Stimulated activated CD4-positive, alpha-beta T cell treated with anti-CD3 and anti-CD28 coated beads, Interleukin-2, amount 100 ng/mL, for 4 hours (primary cell): ENCODE measurements around the gene BCL11B.

Source experiments
- DNase-seq: peaks from one replicate; pipeline ENCODE4 v3.0.0-alpha.2; 2020; ENCODE audit warnings: low read depth

Gene BCL11B

DNA sequence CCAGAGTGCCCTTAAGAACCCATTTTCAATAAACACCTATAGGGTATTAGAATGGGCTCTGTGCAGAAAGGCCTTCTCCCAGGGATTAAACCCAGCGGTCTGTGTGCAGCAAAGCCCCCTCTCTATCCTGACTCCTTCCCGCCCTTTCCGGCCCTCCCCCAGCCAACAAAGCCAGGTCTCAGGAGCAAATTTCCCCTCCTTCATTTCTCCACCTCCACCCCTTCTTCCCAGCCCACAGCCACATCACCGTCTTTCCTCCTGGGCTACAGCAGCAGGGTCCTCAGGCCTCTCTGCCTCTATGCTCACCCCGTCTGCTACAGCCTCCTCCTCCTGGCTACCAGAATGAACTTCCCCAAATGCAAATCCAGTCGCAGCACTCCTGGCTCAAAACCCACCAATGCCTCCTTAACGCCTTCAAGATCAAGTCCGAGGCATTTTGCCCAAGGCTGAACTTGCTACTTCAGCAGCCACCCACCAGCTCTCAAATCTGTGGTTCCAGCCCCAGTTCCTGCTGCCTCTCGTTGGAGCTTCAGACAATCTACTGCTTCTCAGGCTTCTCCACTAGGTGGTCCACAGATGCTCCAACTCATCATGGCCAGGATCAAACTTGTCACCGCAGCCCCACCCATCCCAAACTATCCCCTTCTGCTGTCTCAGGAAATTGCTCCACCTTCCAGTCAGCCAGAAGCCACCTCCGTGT, 134.8 kb downstream of the BCL11B start:
- no peak for DNase-seq

DNA sequence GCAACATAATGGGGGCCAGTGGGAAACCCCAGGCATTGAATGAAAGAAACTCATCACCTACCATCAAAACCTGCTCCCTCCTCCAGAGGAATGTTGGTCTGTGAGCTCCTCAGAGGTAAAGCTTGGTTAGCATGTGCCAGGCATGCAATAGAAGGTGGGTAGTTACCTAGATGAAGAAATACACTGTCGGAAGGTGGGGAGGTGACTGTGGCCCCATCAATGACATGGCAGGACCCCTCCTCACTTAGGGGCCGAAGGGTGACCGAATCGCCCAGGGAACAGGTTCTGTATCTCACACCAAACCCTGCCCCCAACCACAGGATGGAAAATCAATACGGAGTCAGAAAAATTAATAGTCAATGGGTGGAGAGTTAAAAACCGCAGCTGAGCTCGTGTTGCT, 135.6 kb downstream of the BCL11B start:
- DNase-seq = no peak

DNA sequence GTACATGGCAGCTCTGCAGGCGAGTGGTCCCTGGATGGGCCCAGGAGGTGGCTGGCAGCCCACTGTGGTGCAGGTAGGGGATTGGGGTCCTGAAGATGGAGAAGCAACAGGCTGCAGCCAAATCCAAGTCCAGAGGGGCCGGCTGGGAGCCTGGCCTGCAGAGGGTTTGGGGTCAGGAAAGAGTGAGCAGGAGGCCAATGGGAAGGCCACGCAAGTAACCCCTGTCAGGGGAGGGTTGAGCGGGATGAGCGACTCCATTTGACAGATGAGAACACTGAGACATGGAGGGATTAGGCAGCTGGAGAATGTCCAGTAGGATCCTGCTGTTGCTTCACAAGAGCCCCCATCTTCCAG, 136.0 kb downstream of the BCL11B start:
- DNase-seq = no peak

DNA sequence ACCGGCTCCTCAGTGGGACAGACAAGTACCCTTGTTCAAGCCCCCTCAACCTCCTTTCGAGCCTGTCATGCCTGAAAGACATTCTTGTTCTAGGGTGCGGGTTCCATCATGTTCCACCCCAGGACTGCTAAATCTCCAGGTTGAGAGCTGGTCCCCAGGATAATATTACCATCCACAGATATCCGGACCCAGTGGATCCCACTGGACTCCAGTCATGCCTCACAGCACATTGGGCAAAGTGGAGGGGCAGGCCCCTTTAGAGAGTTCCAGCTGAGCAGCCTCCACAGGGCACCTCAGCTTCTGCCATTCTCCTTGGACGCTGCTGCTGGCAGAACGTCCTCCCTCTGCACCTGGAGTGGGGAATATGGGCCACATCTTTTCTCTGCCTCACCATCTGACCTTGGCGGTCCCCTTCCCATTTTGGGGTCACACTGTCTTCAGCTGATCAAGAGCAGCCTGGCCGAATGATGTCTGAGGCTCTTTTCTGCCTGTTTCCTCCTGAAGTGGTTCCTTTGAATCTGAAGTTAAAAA, 137.4 kb downstream of the BCL11B start:
- DNase-seq = no peak

DNA sequence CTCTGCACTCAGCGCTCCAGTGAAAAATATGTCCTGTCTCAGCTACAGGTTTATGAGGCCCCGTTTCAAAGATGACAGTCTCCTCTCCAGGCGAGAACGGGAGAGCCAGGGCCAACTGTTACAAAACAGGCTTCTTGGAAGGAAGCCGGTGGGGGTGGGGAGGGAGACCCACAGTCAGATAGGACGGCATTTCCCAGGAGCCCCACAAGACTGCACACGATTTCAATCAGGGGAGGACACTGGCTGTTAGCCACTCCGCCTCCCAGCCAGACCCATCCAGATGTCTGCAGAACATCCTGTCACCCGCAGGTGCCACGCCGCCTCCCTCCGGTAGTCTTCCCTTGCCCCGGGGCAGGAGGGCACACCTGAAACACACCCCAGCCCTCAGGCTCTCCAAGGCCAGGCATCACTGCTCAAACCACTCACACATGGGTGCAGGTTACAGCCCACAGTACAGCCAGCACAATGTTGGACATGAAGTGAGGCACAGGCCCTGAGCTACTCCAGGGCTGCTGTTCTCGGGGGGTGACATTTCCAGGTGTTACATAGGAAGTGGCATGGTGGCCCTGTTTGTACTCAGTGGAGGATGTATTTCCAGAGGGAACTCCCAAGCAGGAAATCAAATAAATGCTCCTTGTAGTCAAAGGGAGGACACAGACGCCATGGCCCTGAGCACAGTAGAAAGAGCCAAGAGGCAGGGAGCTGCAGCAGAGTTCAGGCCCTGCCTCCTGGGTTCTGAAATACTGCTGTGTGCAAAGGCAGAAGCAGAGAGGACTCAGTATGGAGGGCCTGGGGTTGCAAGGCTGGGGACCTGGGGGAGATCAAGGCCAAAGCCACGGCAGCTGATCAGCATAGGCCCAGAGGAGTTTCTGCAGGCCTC, 138.1 kb downstream of the BCL11B start:
- no peak for DNase-seq

DNA sequence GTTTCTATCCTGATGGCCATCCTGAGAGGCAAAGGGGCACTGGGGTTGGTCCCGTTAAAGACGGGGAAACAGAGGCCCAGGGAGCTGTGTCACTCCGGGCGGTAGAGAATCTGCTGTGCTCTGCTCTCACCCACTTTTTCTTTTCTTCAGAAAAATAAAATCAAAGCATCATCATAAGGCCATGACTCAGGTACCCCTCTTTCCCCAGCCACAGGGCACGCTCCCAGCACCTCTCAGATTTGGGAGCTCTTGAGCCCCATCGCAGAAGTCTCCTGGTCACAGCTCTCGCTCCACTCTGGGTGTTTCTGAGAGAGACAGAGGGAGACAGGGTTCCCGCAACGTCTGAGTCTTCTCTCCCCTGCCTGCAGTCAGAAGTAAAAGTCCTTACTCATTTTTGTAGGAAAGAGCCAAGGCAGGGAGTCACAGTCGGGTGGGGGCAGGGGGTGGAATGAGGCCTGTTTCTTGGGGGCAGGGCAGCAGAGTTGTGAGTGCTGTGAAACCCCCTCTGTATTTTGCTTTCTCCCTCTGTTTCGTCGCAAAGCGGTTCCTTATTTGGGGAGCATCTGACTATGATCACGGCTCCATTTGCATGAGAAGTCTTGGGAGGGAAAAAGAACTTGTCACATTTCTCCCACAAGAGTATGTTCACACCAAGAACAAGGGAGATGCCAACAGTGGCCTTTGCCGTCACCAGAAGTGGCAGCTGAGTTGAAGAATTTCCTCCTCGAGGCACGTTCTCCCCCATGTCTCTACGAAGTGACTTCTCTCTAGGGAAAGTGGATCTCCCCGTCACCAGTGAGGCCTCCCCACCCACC, 139.0 kb downstream of the BCL11B start:
- DNase-seq = no peak

DNA sequence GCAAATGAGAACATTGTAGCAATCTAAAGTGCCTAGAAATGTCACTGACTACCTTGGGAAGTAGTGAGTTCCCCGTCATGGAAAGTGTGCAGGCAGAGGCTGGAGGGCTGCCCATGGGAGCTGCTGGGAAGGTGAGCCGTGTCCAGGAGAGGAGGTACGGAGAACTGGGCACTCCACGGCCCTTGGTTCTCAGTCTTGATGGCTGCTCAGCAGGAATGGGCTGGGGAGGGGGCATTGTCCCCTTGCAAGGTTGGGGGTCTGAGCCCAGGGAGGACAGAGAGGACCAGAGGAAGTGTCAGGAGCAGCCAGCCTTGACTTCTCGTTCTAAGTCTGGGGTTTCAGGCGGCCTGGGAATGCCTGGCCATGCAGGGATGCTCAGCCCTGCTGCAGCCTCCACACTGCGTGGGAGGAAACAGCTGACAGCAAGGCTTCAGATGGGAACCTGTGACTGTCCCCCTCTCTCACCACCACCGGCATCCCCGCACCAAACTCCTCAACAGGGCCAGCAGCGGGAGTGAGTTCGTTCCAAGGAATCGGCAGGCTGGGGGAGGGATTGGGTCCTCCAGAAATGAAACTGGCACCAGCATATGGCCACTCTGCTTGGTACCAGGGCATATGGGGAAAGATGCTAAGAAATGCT, 140.2 kb downstream of the BCL11B start:
- no peak for DNase-seq

DNA sequence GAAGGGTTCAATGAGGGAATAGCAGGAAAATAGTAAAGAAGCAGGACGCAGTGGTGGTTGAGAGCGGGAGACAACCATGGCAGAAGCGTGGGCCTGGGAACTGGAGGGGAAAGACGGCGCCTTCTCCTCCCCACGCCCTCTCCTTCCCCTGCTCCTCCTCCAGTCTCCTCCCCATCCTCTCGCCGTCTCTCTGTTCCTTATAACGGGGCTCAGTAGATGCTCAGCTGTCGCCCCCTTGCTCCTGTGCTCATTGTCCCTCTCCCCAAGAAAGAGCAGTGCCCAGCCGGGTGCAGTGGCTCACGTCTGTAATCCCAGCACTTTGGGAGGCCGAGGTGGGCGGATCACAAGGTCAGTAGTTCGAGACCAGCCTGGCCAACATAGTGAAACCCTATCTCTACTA, 142.0 kb downstream of the BCL11B start:
- DNase-seq = no peak

DNA sequence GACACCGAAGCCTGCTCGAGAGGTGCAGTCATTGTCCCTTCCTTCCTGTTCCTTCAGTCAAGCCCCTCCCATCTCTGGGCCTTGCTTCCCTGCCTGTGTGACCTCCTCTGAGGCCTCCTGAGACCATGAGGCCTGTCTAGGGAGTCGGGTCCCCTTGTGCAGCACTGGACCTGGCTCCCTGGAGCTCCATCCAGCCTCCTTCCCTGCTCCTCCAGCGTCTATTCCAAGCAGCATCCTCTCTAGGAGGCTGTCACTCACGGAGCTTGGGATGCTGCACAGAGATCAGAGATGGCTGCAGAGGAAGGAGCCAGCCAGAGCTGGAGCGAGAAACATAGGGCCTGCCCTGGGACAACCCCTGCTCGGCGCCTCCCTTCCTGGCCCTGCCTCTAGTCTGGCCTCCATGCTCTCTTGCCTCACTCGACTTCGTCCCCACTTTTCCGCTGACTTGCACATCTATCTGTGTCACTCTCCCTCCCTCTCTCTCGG, 142.7 kb downstream of the BCL11B start:
- DNase-seq = no peak

DNA sequence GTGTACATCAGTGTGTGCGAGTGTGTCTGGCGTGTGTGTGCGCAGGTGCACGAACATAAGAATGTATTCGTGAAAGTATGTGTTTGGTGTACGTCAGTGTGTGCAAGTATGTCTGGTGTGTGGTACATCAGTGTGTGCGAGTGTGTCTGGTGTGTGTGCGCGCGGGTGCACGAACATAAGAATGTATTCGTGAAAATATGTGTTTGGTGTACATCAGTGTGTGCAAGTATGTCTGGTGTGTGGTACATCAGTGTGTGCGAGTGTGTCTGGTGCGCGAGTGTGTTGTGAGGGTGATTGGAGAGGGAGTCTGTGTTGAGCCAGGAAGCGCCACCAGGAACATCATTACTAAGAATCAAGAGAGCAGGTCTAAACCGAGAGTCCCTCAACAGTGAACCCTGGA, 143.8 kb downstream of the BCL11B start:
- no peak for DNase-seq

DNA sequence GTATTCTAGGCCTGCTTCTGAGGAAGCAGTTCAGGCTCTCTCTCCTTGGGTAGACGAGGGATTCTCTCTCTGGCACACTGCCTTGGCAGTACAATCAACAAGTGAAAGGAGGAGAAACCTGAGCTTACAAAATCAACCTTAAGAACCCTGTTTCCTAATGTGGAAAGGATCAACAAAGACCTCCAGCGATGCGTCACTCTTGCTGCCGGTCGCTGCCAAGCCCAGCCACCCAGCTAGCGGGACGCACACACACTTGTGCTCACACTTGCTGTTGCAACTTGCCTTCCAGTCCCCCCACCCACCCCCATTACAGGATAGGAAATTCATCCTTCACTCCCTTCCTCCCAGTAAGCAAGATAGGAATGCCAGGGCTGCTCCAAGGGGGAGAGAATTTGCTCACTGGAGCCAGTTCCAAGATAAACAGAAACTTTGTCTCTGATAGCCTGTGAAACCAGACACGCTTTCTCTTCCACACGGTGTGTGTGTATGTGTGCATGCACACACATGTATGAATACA, 144.3 kb downstream of the BCL11B start:
- DNase-seq = no peak

DNA sequence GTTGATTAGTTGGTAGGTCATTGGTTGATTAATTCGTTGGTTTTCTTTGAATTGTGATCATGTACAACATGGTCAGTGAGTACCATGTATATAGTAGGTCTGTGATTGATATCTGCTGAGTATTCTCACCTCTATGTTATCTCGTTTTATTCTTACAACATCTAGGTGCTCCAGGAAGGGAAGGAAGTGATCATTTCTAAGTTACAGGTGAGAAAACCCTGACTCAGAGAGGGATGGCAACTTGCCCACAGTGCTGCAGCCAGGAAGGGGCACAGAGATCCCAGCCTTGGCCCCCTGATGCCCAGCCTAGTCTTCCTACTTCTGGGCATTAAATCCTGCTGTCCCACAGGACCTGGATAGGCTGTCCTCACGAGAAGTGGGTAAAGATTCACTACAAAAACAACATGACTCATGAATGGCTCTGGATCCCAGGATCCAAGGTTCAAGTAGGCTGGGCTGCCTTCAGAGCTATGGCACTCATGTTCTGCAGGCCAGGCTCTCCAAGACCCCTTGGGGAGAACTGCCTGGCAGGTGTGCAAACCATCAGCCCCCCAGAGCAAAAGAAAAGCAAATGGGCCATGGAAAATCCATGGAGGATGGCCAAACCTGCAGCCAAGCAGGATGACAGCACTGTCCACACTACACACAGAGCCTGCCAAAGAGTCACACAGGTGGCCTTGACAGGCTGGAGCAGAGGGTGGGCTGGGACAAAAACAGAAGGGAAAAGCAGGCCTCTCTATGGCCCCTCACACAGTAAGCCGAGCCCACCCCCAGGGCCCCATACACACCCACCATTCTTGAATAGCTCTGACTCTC, 146.2 kb downstream of the BCL11B start:
- DNase-seq = no peak

DNA sequence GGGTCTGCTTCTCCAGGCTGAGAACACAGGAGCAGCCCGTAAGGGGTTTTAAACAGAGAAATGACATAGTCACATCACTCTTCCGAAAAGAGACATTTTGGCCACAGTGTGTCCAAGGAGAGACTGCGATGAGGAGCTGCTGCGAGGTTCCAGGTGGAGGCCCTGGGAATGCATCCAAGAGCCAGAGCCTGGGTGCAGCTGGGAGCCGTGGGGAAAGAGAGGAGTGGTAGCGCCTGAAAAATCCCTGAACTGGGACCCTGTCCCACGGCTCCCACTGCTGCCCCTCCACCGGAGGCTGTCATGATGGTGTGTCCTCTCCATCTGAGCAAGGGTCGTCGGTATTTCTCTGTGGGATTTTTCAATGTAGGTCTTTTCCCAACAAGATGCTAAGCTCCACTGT, 146.9 kb downstream of the BCL11B start:
- no peak for DNase-seq

DNA sequence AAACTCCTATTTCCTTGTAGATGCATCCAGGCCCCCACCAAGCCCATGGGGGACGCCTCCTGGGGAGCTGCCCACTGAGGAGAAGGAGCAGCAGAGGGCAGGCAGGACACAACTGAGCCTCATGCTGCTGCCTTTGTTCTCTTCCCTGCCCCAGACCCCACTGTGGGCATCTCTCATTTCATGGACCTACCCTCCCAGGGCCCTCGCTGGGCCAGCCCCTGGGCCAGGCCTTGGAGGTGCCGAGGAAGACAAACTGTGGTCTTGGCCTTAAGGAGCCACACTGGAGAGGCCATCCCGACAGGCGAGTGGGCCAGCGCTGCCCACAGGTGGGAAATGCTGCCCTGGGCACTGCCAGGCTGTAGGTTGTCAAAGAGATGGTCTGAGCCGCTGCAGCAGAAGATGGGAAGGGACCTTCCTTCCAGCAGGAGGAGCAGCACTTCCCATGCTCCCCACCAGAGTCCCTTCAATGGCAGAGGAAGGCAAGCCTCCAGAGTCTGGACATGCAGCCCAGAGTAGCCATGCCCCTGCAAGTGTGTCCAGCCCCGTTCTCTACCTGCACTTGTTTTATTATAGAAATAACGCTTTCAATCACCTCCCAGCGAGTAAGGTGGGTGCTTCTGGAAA, 147.4 kb downstream of the BCL11B start:
- DNase-seq = no peak

DNA sequence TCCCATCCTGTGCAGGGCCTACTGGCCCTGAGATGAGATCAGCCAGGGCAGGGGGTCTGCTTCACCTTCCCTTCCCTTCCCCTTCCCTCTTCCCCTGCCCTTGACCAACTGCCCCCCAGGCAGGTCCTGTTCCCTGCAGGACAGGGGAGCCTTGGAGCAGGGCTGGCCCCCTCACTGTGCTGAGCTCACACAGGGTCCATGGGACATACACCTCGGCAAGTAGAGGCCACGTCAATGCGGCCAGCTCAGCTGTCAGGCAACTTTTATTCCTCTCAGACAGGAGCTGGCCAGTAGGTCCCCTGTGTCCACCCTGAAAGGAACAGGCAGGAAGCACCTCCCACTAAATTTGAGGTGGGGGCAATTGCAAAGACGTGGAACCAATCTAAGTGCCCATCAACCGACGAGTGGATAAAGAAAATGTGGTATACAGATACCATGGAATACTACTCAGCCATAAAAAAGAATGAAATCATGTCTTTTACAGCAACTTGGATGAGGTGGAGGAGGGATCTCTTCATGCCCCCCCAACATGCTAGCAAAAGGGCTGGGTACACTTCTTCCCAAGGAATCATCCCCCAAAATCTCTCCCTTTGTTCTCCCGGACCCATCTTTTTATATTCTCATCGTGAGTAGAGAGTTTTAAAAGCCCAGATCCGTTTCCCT, 148.7 kb downstream of the BCL11B start:
- no peak for DNase-seq

DNA sequence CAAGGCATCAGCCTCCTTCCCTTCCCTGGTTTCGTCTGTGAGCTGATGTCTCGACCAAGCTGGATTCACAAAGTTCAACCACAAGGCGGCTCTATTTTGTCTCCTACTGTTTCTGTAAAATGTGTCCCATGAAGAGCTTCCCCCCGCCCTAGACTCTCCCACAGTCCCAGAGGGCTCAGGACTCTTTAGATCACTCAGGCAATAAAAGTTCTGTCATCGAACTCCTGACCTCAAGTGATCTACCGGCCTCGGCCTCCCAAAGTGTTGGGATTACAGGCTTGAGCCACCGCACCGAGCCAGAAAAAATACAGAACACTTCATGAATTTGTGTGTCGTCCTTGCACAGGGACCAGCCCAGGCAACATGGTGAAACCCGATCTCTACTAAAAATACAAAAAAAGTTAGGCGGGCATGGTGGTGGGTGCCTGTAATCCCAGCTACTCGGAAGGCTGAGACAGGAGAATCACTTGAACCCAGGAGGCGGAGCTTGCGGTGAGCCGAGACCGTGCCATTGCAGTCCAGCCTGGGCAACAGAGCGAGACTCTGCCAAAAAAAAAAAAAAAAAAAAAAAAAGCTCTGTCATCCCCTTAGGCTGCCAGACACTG, 149.4 kb downstream of the BCL11B start:
- DNase-seq = no peak

DNA sequence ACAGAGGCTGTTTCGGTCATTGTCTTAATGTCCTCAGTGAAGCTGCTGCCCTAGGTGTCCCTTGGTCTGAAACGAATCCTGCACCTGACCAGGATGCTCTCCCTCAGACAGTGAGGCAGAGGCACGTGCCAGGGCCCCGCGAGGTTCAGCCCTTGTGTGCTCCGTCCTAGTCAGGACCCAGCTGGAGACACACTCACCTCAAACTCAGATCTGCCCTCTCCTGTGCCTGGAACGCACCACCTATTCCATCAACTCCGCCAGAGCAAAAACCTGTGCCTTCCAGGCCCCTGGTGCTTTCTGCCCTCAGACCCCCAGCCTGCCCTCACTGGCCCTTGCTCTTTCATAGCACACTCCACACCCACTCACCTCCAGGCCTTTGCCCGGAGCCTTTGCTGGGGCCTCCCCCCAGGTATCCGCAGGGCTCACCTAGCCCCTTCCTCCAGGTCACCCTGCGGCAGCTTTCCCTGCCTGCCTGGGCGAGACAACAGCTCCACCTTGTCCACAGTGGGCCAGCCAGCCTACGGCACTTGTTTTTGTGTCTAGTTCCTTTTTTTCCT, 150.6 kb downstream of the BCL11B start:
- no peak for DNase-seq

DNA sequence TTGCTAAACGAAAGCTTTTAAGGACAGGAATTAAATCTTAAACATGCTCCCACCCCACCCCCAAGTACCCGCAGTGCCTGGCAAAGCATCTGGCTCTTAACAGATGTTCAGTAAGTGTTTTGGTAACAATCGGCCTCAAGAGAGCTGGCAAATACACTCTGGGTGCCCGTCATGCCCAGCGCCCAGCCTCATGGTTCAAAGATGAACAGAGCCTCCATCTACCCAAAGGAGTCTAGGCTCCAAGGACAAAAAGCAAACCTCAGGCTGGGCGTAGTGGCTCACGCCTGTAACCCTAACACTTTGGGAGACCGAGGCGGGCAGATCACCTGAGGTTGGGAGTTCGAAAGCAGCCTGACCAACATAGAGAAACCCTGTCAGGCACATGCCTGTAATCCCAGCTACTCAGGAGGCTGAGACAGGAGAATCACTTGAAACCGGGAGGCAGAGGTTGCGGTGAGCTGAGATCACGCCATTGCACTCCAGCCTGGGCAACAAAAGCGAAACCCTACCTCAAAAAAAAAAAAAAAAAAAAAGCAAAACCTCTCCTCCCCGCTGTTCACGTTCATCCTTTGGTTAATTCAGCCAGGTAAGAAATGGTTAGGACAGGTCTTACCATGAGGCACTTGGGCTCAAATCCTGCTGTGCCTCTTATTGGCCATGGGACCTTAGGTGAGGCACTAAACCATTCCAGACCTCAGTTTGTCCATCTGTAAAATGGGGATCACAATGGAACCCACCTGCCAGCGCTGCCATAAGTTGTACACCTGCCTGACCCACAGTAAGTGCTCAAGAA, 151.3 kb downstream of the BCL11B start:
- DNase-seq = no peak
